Endothelial cell of umbilical vein (primary cell): ENCODE data around the gene PARP9. TPM values are rescaled to one million over a fixed set of nuclear protein-coding genes. Genes with fewer than 3 reads are reported as not detected.

Experiments
- BruUV-seq: library from RNA; stranded (reverse); fragments of 400-500 nt; replicated peaks from 2 replicates; lab custom pipeline; 2021; lab: Mats Ljungman, UMichigan
- CTCF ChIA-PET: fragments of 300-600, 350-600 bp; sonication (Branson Sonifier 250); formaldehyde crosslinking; loops from one replicate; lab custom pipeline; 2021; ENCODE audit warnings: antibody characterized with exemption, inconsistent platforms; lab: Charles Lee
- POLR2A ChIA-PET: fragments of 300-600, 350-600 bp; sonication (Branson Sonifier 250); formaldehyde crosslinking; loops from one replicate; lab custom pipeline; 2021; ENCODE audit warnings: antibody characterized with exemption, inconsistent platforms; lab: Charles Lee
- DNase-seq: peaks from one replicate; pipeline ENCODE4 v3.0.0-alpha.2; 2011; ENCODE audit warnings: low read depth, low spot score
- FAIRE-seq: peaks from 2 replicates; lab custom pipeline; 2011; peaks lifted over from hg19 to GRCh38; lab: Jason Lieb, UNC
- H2AFZ ChIP-seq: 2 replicates; pipeline ENCODE4 v1.6.0; 2012; ENCODE audit warnings: low read depth, low read length, control low read depth, inconsistent platforms
- H3K27ac ChIP-seq: 2 replicates; pipeline ENCODE4 v1.5.1; 2011; ENCODE audit warnings: low read depth, mild to moderate bottlenecking, control low read depth, low read length, moderate library complexity; ENCODE audit not compliant: insufficient read depth
- H3K27me3 ChIP-seq, 2 experiments: 2 replicates each; pipeline versions ENCODE4 v1.6.0 to v1.6.1; 2011; ENCODE audit warnings: low read length in 2 of 2, mixed read lengths in 1 of 2; ENCODE audit not compliant: control insufficient read depth in 2 of 2, insufficient read depth in 2 of 2
- H3K36me3 ChIP-seq, 2 experiments: 2 replicates in 1 of 2; 3 replicates in 1 of 2; pipeline ENCODE4 v1.5.1; 2011; ENCODE audit warnings: low read length in 2 of 2, mild to moderate bottlenecking in 1 of 2, moderate library complexity in 1 of 2; ENCODE audit not compliant: control insufficient read depth in 2 of 2, insufficient read depth in 2 of 2; ENCODE audit errors: extremely low read depth in 1 of 2
- H3K4me1 ChIP-seq: 3 replicates; pipeline ENCODE4 v1.5.1; 2011; ENCODE audit warnings: mild to moderate bottlenecking, low read length; ENCODE audit not compliant: control insufficient read depth, insufficient read depth; ENCODE audit errors: extremely low read depth
- H3K4me2 ChIP-seq: 2 replicates; pipeline ENCODE4 v1.6.1; 2011; ENCODE audit warnings: low read length, control low read depth, mixed read lengths; ENCODE audit not compliant: insufficient read depth
- H3K4me3 ChIP-seq, 3 experiments: fragments of 200-600 bp in 1 of 3; sonication (generic), shearing (Covaris generic) in 1 of 3; replicated peaks in 1 of 3; 2 replicates each; pipeline ENCODE4 v1.5.1; 2011 to 2016; ENCODE audit warnings: control low read depth in 3 of 3, low read length in 3 of 3, mild to moderate bottlenecking in 2 of 3, inconsistent platforms in 1 of 3, low read depth in 1 of 3, moderate library complexity in 1 of 3; ENCODE audit not compliant: insufficient read depth in 1 of 3
- H3K79me2 ChIP-seq: 2 replicates; pipeline ENCODE4 v1.6.0; 2012; ENCODE audit warnings: low read length, inconsistent platforms; ENCODE audit not compliant: control insufficient read depth, insufficient read depth
- H3K9ac ChIP-seq: replicated peaks from 2 replicates; pipeline ENCODE3; 2011; ENCODE audit warnings: low read length, control low read depth; ENCODE audit not compliant: insufficient read depth; ENCODE audit errors: extremely low read depth
- H3K9me1 ChIP-seq: replicated peaks from 3 replicates; pipeline ENCODE4 v1.6.0; 2011; ENCODE audit warnings: mild to moderate bottlenecking, low read length; ENCODE audit not compliant: control insufficient read depth, insufficient read depth; ENCODE audit errors: extremely low read depth
- H3K9me3 ChIP-seq: replicated peaks from 2 replicates; pipeline ENCODE4 v1.5.1; 2012; ENCODE audit warnings: low read length, inconsistent platforms; ENCODE audit not compliant: control insufficient read depth, insufficient read depth
- H4K20me1 ChIP-seq: replicated peaks from 2 replicates; pipeline ENCODE3; 2011; ENCODE audit warnings: mild to moderate bottlenecking, low read length; ENCODE audit not compliant: control insufficient read depth, insufficient read depth; ENCODE audit errors: extremely low read depth
- CTCF ChIP-seq, 2 donors: IDR thresholded peaks; 1 replicate in 1 of 2; 2 replicates in 1 of 2; pipeline ENCODE4 v1.5.1; 2011; ENCODE audit warnings: low read length in 2 of 2, mild to moderate bottlenecking in 2 of 2, moderate library complexity in 2 of 2, control low read depth in 1 of 2, inconsistent platforms in 1 of 2, low read depth in 1 of 2; ENCODE audit not compliant: insufficient read depth in 1 of 2; ENCODE audit errors: extremely low read depth in 1 of 2
- EZH2 ChIP-seq: IDR thresholded peaks from 2 replicates; pipeline ENCODE4 v1.6.1; 2012; ENCODE audit warnings: borderline replicate concordance, low read depth, mild to moderate bottlenecking, moderate library complexity, low read length, inconsistent platforms; ENCODE audit not compliant: severe bottlenecking
- FOS ChIP-seq: IDR thresholded peaks from 2 replicates; pipeline ENCODE4 v1.6.1; 2011; ENCODE audit warnings: mild to moderate bottlenecking, low read length, moderate library complexity, borderline replicate concordance; ENCODE audit not compliant: insufficient read depth
- GATA2 ChIP-seq: IDR thresholded peaks from 2 replicates; pipeline ENCODE4 v1.7.0; 2011; ENCODE audit warnings: low read depth, mild to moderate bottlenecking, moderate library complexity, mixed read lengths, low read length; ENCODE audit not compliant: insufficient read length, insufficient read depth
- JUN ChIP-seq: IDR thresholded peaks from 2 replicates; pipeline ENCODE4 v1.6.1; 2011; ENCODE audit warnings: borderline replicate concordance, low read depth; ENCODE audit not compliant: insufficient read length, insufficient read depth
- MYC ChIP-seq: IDR thresholded peaks from one replicate; pipeline ENCODE4 v1.6.1; 2011; ENCODE audit warnings: mild to moderate bottlenecking, low read depth, low read length
- POLR2A ChIP-seq: IDR thresholded peaks from 2 replicates; pipeline ENCODE4 v1.6.1; 2012; ENCODE audit warnings: low read depth, mild to moderate bottlenecking, control low read depth, low read length
- POLR2AphosphoS5 ChIP-seq: IDR thresholded peaks from 2 replicates; pipeline ENCODE4 v1.6.1; 2012; ENCODE audit warnings: low read depth, mild to moderate bottlenecking, control low read depth, low read length, moderate library complexity; ENCODE audit not compliant: insufficient read depth
- dilution Hi-C: fragments of 300-500 bp; cut with MboI; formaldehyde crosslinking; loops from one replicate; pipeline ENCODE4 v1.15.0; 2019; ENCODE audit warnings: low sequenced_read_pairs; ENCODE audit not compliant: extremely low pct_ligation_motif_present
- intact Hi-C: fragments of 100-400 bp; cut with micrococcal nuclease; formaldehyde crosslinking; loops from one replicate; pipeline ENCODE4 v1.10.0; 2022
- polyA plus RNA-seq, 4 experiments: library from polyadenylated mRNA; depleted of rRNA in 3 of 4; stranded (reverse) in 3 of 4; unstranded in 1 of 4; fragments of >200 nt; gene quantifications; 2 replicates each; pipeline versions ENCODE4 v1.2.1 to v1.2.3, GENCODE V29; 2011 to 2012; ENCODE audit warnings: missing spikeins in 1 of 4
- total RNA-seq: library from RNA; stranded (reverse); gene quantifications from 2 replicates; pipeline ENCODE4 v1.2.3, GENCODE V29; 2021
- TF ChIP-seq, protein P1 (sequence below): IDR thresholded peaks from 2 replicates; pipeline ENCODE4 v1.6.1; 2011; ENCODE audit not compliant: insufficient read depth, insufficient read length

Gene PARP9
- total and polyA plus RNA-seq, 2 donors (not counting 3 experiments of a cell fraction or from before 2014, with no cell fraction given), result 10.1 to 12.5 TPM

GRCh38 chr3:122598556-122598955, 34.5 kb upstream of the PARP9 start:
- Histone ChIP-seq H3K79me2 (no peaks in the 10 kb centered on the region), H3K4me3 (no peak overlapping the region), H4K20me1 (no peaks in the 10 kb centered on the region), H3K9ac (no peak overlapping the region), H3K9me3 (no peaks in the 10 kb centered on the region), H3K27me3 (peaks cover 11 to 16% of the 10 kb centered on the region in 2 experiments), H3K4me1 (no peaks in the 10 kb centered on the region), H3K4me2 (no peak overlapping the region), H2AFZ (no peak overlapping the region), H3K27ac (no peak overlapping the region), H3K36me3 (no peaks in the 10 kb centered on the region), H3K9me1 (no peaks in the 10 kb centered on the region)
- FAIRE-seq (no peak), DNase-seq (no peak)
- TF ChIP-seq CTCF (IDR thresholded peaks at IDR 0.05; ENCODE audit: extremely low read depth in 1 of 2, insufficient read depth in 1 of 2, low read depth in 1 of 2, low read length in 2 of 2), result no peak
- TF ChIP-seq GATA2, result no peak
- no peak for TF ChIP-seq MYC
- no peak for TF ChIP-seq FOS
- dilution Hi-C loops (no loop called here), intact Hi-C loops (no loop called here)
- ChIA-PET CTCF (no interaction called here), POLR2A (no interaction called here)
- BruUV-seq, result no TSS peak

GRCh38 chr3:122598151-122598550, 34.1 kb upstream of the PARP9 start:
- H3K4me1 ChIP-seq, result no peaks in the 10 kb centered on the region
- no peaks in the 10 kb centered on the region for H3K36me3 ChIP-seq
- intact Hi-C loops (no loop called here), dilution Hi-C loops (no loop called here)
- no peaks in the 10 kb centered on the region for H3K79me2 ChIP-seq
- peaks cover 11 to 12% of the 10 kb centered on the region in 2 experiments for H3K27me3 ChIP-seq
- no peaks in the 10 kb centered on the region for H3K9me1 ChIP-seq
- FAIRE-seq (no peak), DNase-seq (no peak)
- TF ChIP-seq, protein P1, sequence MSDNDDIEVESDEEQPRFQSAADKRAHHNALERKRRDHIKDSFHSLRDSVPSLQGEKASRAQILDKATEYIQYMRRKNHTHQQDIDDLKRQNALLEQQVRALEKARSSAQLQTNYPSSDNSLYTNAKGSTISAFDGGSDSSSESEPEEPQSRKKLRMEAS, result no peak
- TF ChIP-seq POLR2A (no peak), EZH2 (no peak), MYC (no peak), FOS (no peak), CTCF (IDR thresholded peaks at IDR 0.05; ENCODE audit: extremely low read depth in 1 of 2, insufficient read depth in 1 of 2, low read depth in 1 of 2, low read length in 2 of 2) (no peak), GATA2 (no peak), JUN (no peak), POLR2AphosphoS5 (no peak)
- no peak overlapping the region for H3K4me3 ChIP-seq
- POLR2A ChIA-PET, result no interaction called here
- BruUV-seq, result no TSS peak
- no peak overlapping the region for H2AFZ ChIP-seq
- H3K27ac ChIP-seq, result no peak overlapping the region
- CTCF ChIA-PET, result no interaction called here
- no peak overlapping the region for H3K4me2 ChIP-seq
- H3K9me3 ChIP-seq, result no peaks in the 10 kb centered on the region
- H3K9ac ChIP-seq, result no peak overlapping the region
- H4K20me1 ChIP-seq, result no peaks in the 10 kb centered on the region
